GM18517 (cell line): ENCODE data around the gene RIC8A.

Source experiments
- ATAC-seq: cut with Tn5 transposase; IDR thresholded peaks from one replicate; pipeline ENCODE4 v1.9.1; 2021; ENCODE audit warnings: mild to moderate bottlenecking, moderate library complexity; ENCODE audit not compliant: unreplicated experiment

Gene RIC8A

DNA sequence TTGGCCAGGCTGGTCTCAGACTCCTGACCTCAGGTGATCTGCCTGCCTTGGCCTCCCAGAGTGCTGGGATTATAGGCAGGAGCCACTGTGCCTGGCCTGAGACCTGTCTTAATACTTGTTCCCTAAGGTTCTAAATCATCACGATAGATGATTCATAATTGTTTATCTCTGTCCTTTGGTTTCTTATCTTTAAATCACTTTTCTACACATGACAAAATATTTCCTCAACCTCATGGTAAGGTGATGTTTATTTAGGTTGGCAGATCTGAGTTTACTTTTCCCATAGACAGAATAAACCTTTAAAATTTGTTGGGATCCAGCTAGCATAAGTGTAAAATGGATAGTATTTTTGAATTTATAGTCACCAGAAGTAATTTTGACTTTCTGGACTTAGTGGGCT is 32.8 kb downstream of the RIC8A start:
- ATAC-seq, result no peak

DNA sequence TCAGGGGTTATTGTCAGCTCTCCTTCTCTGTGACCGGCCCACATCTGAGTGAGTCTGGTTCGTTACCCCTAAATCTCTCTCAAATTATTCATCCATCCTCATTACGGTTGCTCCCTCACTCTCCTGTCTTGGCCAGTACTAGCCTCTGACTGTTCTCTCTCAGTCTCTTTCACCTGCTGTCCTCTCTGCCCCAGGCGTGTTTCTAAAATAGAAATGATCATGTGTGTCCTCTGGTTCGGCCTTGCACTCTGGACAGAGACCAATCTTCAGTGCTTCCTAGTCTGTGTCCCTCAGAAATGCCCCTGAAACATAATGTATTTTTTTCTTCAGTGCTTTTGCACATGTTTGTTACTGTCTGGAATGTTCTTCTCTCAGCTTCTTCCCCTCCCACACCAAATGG is 34.1 kb downstream of the RIC8A start:
- ATAC-seq, result no peak

GRCh38 chr11:244376-244775 is 36.9 kb downstream of the RIC8A start:
- no peak for ATAC-seq

GRCh38 chr11:249062-249461 is 41.6 kb downstream of the RIC8A start:
- ATAC-seq, result no peak

GRCh38 chr11:250274-250673 is 42.8 kb downstream of the RIC8A start:
- no peak for ATAC-seq

- no peak for ATAC-seq
These were observed 43.3 kb downstream of the RIC8A start for GRCh38 chr11:250740-251299.

DNA sequence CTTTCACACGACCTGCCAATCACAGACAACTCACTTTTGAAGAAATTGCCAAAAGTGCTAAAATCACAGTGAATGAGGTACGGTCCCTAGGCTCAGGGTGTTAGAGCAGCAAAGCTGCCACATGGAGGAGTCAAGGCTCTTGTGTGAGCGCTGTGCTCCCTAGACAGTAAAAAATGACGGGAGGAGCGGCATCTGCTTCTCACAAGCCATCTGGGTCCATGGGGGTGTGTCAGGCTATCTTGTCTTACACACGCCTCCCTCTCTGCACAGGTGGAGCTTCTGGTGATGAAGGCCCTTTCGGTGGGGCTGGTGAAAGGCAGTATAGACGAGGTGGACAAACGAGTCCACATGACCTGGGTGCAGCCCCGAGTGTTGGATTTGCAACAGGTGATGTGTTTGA is 44.0 kb downstream of the RIC8A start:
- ATAC-seq, result no peak

- ATAC-seq, result no peak
These were observed 45.2 kb downstream of the RIC8A start for GRCh38 chr11:252666-253065.

DNA sequence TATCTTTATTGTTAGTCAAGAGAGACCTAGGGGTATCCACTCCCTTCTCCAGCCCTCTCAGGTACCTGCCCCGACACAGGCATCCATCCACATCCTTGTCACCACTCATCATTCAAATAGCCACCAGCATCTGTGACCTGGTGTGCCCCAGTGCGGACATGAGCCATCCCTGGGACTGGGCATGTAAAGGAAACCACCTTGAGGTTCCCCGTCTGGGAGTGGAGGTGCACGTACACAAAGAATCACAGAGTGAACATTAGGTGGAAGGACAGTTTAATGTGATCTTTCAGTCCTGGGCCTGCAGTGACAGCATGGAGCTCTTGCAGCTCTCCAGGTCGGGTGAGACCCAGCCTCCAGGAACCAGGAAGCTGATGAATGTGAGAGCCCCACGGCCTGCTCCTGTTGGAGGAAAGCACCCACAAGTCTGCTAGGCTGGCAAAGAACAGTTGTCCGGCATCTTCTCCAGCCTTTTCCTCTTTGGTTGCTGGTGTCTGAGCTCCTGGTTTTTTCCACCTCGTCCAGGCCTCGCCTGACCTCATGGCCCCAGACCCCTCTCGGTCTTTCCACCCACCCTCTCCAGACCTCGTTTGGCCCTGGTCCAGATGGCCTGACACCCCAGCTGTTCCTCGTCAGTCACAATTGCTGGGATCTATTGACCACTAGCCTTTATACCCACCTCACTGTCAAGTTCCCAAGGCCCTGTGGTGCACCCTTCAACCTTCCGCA is 45.8 kb downstream of the RIC8A start:
- ATAC-seq, result no peak

GRCh38 chr11:253886-254270 is 46.4 kb downstream of the RIC8A start:
- ATAC-seq, result no peak

- no peak for ATAC-seq
These were observed 47.7 kb downstream of the RIC8A start for GRCh38 chr11:255176-255575.

GRCh38 chr11:255816-256215 is 48.3 kb downstream of the RIC8A start:
- ATAC-seq, result no peak

DNA sequence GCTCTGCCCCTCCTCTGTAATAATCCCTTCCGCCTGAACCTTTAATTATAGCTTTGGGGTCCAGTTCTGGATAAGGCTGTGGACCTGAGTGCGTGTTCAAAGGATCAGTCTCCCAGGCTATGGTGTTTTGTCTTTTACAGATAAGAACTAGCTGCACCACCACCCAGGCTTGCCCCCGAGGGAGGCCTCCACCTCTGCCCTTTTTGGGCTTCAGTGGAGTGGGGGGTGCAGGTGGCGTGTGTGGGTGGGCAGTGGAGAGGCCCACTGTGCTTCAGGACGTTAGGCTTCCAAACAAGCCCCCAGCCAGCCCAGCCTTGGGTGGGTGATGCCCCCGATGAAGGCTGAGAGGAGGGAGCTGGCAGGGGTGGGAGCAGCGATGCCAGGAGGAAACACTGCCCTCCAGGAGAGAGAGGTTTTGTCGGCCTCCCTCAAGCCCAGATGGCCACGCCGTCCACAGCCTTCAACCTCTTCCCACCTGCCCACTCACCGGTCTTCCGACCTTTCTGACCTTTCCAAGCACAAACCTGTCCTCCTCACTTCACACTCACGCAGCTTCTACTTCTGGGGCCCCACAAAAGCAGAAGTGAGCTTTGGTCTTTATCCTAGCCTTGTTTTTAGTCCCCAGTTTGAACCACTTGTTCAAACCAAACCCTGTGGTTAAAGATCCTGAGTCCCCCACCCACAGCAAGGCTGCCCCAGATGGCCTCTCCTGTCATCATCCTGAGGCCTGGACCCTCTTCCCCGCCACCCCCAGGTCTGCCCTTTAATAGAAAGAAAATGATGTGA is 49.6 kb downstream of the RIC8A start:
- no peak for ATAC-seq

- no peak for ATAC-seq
These were observed 50.4 kb downstream of the RIC8A start for GRCh38 chr11:257766-258493.

- no peak for ATAC-seq
These were observed 51.9 kb downstream of the RIC8A start for GRCh38 chr11:259413-259812.

GRCh38 chr11:261624-262023 is 54.1 kb downstream of the RIC8A start:
- ATAC-seq, result no peak
